Measurements from ENCODE around the gene AURKAIP1. TPM values are rescaled to one million over a fixed set of nuclear protein-coding genes. Genes with fewer than 3 reads are reported as not detected.

Gene AURKAIP1
- total and polyA plus RNA-seq, 2 donors (not counting 1 experiment from before 2014, with no cell fraction given) = 42.2 to 85.2 TPM

GRCh38 chr1:1397839-1398523, 23.0 kb upstream of the AURKAIP1 start:
- H3K79me2 ChIP-seq (ENCODE audit: control insufficient read depth, insufficient read depth, low read length) = peaks cover 59% of the 10 kb centered on the region
- no peaks in the 10 kb centered on the region for H3K27me3 ChIP-seq (ENCODE audit: control insufficient read depth, insufficient read depth, low read length)
- H3K36me3 ChIP-seq (ENCODE audit: control insufficient read depth, insufficient read depth, low read length) = peaks cover 37% of the 10 kb centered on the region
- H3K9ac ChIP-seq (ENCODE audit: insufficient read depth, low read length) = peak overlapping the region; percentile 92
- H3K27ac ChIP-seq (ENCODE audit: insufficient read depth, low read length) = peak overlapping the region; percentile 85
- no peak overlapping the region for H2AFZ ChIP-seq (ENCODE audit: low read length)
- DNase-seq (ENCODE audit: low read depth in 2 of 2) = peak; percentile 26 to 36
- H3K4me3 ChIP-seq (replicated peaks in 1 of 4; ENCODE audit: control extremely low read depth in 1 of 4, insufficient read depth in 1 of 4, low read depth in 3 of 4, low read length in 4 of 4) = peak overlapping the region; percentile 53 to 99 (median 94)
- H3K4me2 ChIP-seq (ENCODE audit: extremely low read depth, insufficient read depth, low read length) = peak overlapping the region; percentile 93
- H3K9me3 ChIP-seq (ENCODE audit: control insufficient read depth, insufficient read depth, low read depth, low read length) = no peaks in the 10 kb centered on the region
- no peaks in the 10 kb centered on the region for H4K20me1 ChIP-seq (ENCODE audit: control insufficient read depth, extremely low read depth, insufficient read depth, low read length)
- H3K4me1 ChIP-seq (ENCODE audit: control insufficient read depth, extremely low read depth, insufficient read depth, low read length) = peaks cover 18% of the 10 kb centered on the region
- TF ChIP-seq CTCF (conservative IDR thresholded peaks at IDR 0.05 in 1 of 2, IDR thresholded peaks at IDR 0.05 in 1 of 2; ENCODE audit: low read depth in 1 of 2, low read length in 2 of 2) (no peak), EZH2 (IDR thresholded peaks at IDR 0.05; ENCODE audit: low read length, missing control alignments) (no peak)

DNA sequence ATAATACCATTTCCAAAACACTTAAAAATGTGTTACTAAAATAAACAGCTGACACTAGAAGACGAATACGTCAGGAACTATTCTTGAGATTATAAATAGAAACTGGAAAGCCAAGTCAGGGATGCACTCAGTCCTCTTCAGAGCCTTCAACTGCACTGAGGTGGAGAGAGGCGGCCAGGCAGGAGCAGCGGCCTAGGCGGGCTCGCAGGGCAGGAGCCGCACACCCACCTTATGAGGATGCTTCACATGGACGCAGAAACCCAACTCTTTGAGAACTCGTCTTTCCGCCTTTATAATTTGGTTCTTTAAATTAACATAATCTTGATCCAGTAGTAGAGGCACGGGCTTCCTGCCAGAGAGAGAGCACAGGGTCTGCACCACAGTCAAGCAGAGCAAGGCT, 20.2 kb upstream of the AURKAIP1 start:
- Histone ChIP-seq H4K20me1 (ENCODE audit: control insufficient read depth, extremely low read depth, insufficient read depth, low read length) (no peaks in the 10 kb centered on the region), H3K9me3 (ENCODE audit: control insufficient read depth, insufficient read depth, low read depth, low read length) (no peaks in the 10 kb centered on the region), H3K4me1 (ENCODE audit: control insufficient read depth, extremely low read depth, insufficient read depth, low read length) (peaks cover 9% of the 10 kb centered on the region), H3K9ac (ENCODE audit: insufficient read depth, low read length) (no peak overlapping the region), H3K27me3 (ENCODE audit: control insufficient read depth, insufficient read depth, low read length) (no peaks in the 10 kb centered on the region), H3K4me2 (ENCODE audit: extremely low read depth, insufficient read depth, low read length) (no peak overlapping the region), H2AFZ (ENCODE audit: low read length) (no peak overlapping the region), H3K27ac (ENCODE audit: insufficient read depth, low read length) (no peak overlapping the region), H3K4me3 (replicated peaks in 1 of 4; ENCODE audit: control extremely low read depth in 1 of 4, insufficient read depth in 1 of 4, low read depth in 3 of 4, low read length in 4 of 4) (no peak overlapping the region), H3K79me2 (ENCODE audit: control insufficient read depth, insufficient read depth, low read length) (peaks cover 44% of the 10 kb centered on the region), H3K36me3 (ENCODE audit: control insufficient read depth, insufficient read depth, low read length) (peaks cover 38% of the 10 kb centered on the region)
- no peak for DNase-seq (ENCODE audit: low read depth in 2 of 2)
- TF ChIP-seq CTCF (conservative IDR thresholded peaks at IDR 0.05 in 1 of 2, IDR thresholded peaks at IDR 0.05 in 1 of 2; ENCODE audit: low read depth in 1 of 2, low read length in 2 of 2) = no peak
- TF ChIP-seq EZH2 (IDR thresholded peaks at IDR 0.05; ENCODE audit: low read length, missing control alignments) = no peak

DNA sequence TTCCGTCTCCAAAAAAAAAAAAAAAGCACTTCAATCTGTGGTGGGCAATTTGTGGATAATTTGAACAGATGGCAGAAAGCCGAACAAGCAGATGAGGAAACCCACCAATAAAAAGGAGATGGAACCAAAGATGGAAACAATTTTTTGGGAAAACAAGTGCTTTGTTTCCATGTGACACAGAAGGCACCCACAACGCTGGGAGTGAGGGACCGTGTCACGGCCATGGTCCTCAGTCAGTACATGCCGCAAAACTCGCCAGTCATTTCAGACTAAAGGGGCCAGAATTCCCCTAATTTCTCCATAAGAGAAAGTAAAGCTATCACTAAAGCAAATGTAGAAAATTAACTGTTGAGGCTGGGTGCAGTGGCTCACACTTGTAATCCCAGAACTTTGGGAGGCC, 19.1 kb upstream of the AURKAIP1 start:
- no peak overlapping the region for H3K4me2 ChIP-seq (ENCODE audit: extremely low read depth, insufficient read depth, low read length)
- H3K9ac ChIP-seq (ENCODE audit: insufficient read depth, low read length) = no peak overlapping the region
- peaks cover 43% of the 10 kb centered on the region for H3K36me3 ChIP-seq (ENCODE audit: control insufficient read depth, insufficient read depth, low read length)
- no peak overlapping the region for H2AFZ ChIP-seq (ENCODE audit: low read length)
- H3K27ac ChIP-seq (ENCODE audit: insufficient read depth, low read length) = no peak overlapping the region
- H3K4me1 ChIP-seq (ENCODE audit: control insufficient read depth, extremely low read depth, insufficient read depth, low read length) = peaks cover 7% of the 10 kb centered on the region
- H3K79me2 ChIP-seq (ENCODE audit: control insufficient read depth, insufficient read depth, low read length) = peaks cover 36% of the 10 kb centered on the region
- no peak overlapping the region for H3K4me3 ChIP-seq (replicated peaks in 1 of 4; ENCODE audit: control extremely low read depth in 1 of 4, insufficient read depth in 1 of 4, low read depth in 3 of 4, low read length in 4 of 4)
- H3K27me3 ChIP-seq (ENCODE audit: control insufficient read depth, insufficient read depth, low read length) = no peaks in the 10 kb centered on the region
- DNase-seq (ENCODE audit: low read depth in 2 of 2) = no peak
- H3K9me3 ChIP-seq (ENCODE audit: control insufficient read depth, insufficient read depth, low read depth, low read length) = no peaks in the 10 kb centered on the region
- H4K20me1 ChIP-seq (ENCODE audit: control insufficient read depth, extremely low read depth, insufficient read depth, low read length) = no peaks in the 10 kb centered on the region
- TF ChIP-seq EZH2 (IDR thresholded peaks at IDR 0.05; ENCODE audit: low read length, missing control alignments) = no peak
